IMR-90 (cell line): Measurements from ENCODE around the gene CLEC20A. TPM values are rescaled to one million over a fixed set of nuclear protein-coding genes. Genes with fewer than 3 reads are reported as not detected.

Source experiments
- ATAC-seq: fragments of 200-7000 bp; cut with Tn5 transposase; 2 replicates; pipeline ENCODE4 v1.9.1; 2020; ENCODE audit warnings: low read depth, mild to moderate bottlenecking, moderate library complexity
- BruUV-seq: library from RNA; stranded (reverse); fragments of 400-500 nt; replicated peaks from 2 replicates; lab custom pipeline; 2021; lab: Mats Ljungman, UMichigan
- CTCF ChIA-PET: fragments of 300-600 bp; formaldehyde crosslinking; extraction: SDS; loops from one replicate; lab custom pipeline; 2021; ENCODE audit warnings: antibody characterized with exemption; lab: Yijun Ruan, JAX
- POLR2A ChIA-PET: fragments of 300-600 bp; sonication (Branson Sonifier 250); formaldehyde crosslinking; loops from one replicate; lab custom pipeline; 2022; ENCODE audit warnings: antibody characterized with exemption; ENCODE audit not compliant: unreplicated experiment; lab: Charles Lee
- DNase-seq: peaks from one replicate; pipeline ENCODE4 v3.0.0; 2013
- H2AFZ ChIP-seq: replicated peaks from 2 replicates; pipeline ENCODE3; 2013; ENCODE audit warnings: low read length, mild to moderate bottlenecking; ENCODE audit not compliant: poor library complexity
- H2AK5ac ChIP-seq: 2 replicates; pipeline ENCODE4 v1.6.1; 2013; ENCODE audit warnings: low read depth, low read length, inconsistent platforms
- H2AK9ac ChIP-seq: replicated peaks from 2 replicates; pipeline ENCODE3; 2013; ENCODE audit warnings: mild to moderate bottlenecking, low read depth, low read length, moderate library complexity; ENCODE audit not compliant: poor library complexity
- H2BK120ac ChIP-seq: 2 replicates; pipeline ENCODE4 v1.6.1; 2013; ENCODE audit warnings: low read depth, low read length, inconsistent platforms
- H2BK15ac ChIP-seq: 3 replicates; pipeline ENCODE4 v1.6.1; 2013; ENCODE audit warnings: low read depth, low read length, inconsistent platforms
- H2BK20ac ChIP-seq: 2 replicates; pipeline ENCODE4 v1.6.1; 2013; ENCODE audit warnings: low read depth, mild to moderate bottlenecking, inconsistent platforms, low read length, moderate library complexity
- H2BK5ac ChIP-seq: 2 replicates; pipeline ENCODE4 v1.6.1; 2013; ENCODE audit warnings: mild to moderate bottlenecking, low read depth, low read length, inconsistent platforms; ENCODE audit not compliant: poor library complexity, severe bottlenecking
- H3K14ac ChIP-seq: replicated peaks from 2 replicates; pipeline ENCODE4 v1.6.1; 2013; ENCODE audit warnings: low read depth, low read length, inconsistent platforms
- H3K18ac ChIP-seq: 2 replicates; pipeline ENCODE4 v1.6.1; 2013; ENCODE audit warnings: low read depth, low read length, control low read depth
- H3K23ac ChIP-seq: 2 replicates; pipeline ENCODE4 v1.6.1; 2013; ENCODE audit warnings: low read depth, low read length, inconsistent platforms
- H3K27ac ChIP-seq: 2 replicates; pipeline ENCODE4 v1.5.1; 2013; ENCODE audit warnings: mild to moderate bottlenecking, control low read depth, low read length; ENCODE audit not compliant: insufficient read depth
- H3K27me3 ChIP-seq: 2 replicates; pipeline ENCODE4 v1.6.1; 2013; ENCODE audit warnings: low read length; ENCODE audit not compliant: control insufficient read depth, insufficient read depth
- H3K36me3 ChIP-seq: 2 replicates; pipeline ENCODE4 v1.6.1; 2013; ENCODE audit warnings: low read length, mixed read lengths; ENCODE audit not compliant: control insufficient read depth, insufficient read depth
- H3K4ac ChIP-seq: 2 replicates; pipeline ENCODE4 v1.6.1; 2013; ENCODE audit warnings: low read depth, low read length, inconsistent platforms
- H3K4me1 ChIP-seq: 2 replicates; pipeline ENCODE4 v1.6.1; 2013; ENCODE audit warnings: low read length, mixed read lengths; ENCODE audit not compliant: control insufficient read depth, insufficient read depth
- H3K4me2 ChIP-seq: 2 replicates; pipeline ENCODE4 v1.6.1; 2013; ENCODE audit warnings: low read depth, mild to moderate bottlenecking, control low read depth, low read length, moderate library complexity
- H3K4me3 ChIP-seq: 2 replicates; pipeline ENCODE4 v1.5.1; 2013; ENCODE audit warnings: low read depth, mild to moderate bottlenecking, control low read depth, low read length, moderate library complexity; ENCODE audit not compliant: insufficient read depth
- H3K56ac ChIP-seq: 2 replicates; pipeline ENCODE4 v1.6.1; 2013; ENCODE audit warnings: low read length, inconsistent platforms; ENCODE audit not compliant: insufficient read depth; ENCODE audit errors: extremely low read depth
- H3K79me1 ChIP-seq, 2 experiments: 2 replicates each; pipeline ENCODE4 v1.6.1; 2013; ENCODE audit warnings: low read length in 2 of 2, inconsistent platforms in 1 of 2, low read depth in 1 of 2
- H3K9ac ChIP-seq: 2 replicates; pipeline ENCODE4 v1.6.1; 2013; ENCODE audit warnings: low read depth, low read length, control low read depth
- H3K9me1 ChIP-seq: 2 replicates; pipeline ENCODE4 v1.6.1; 2013; ENCODE audit warnings: low read length, inconsistent platforms; ENCODE audit not compliant: insufficient read depth
- H3K9me3 ChIP-seq: 2 replicates; pipeline ENCODE4 v1.6.1; 2013; ENCODE audit warnings: low read length; ENCODE audit not compliant: control insufficient read depth, insufficient read depth
- H4K20me1 ChIP-seq: 2 replicates; pipeline ENCODE4 v1.6.1; 2013; ENCODE audit warnings: low read length, inconsistent platforms; ENCODE audit not compliant: insufficient read depth
- H4K5ac ChIP-seq: 2 replicates; pipeline ENCODE4 v1.6.1; 2013; ENCODE audit warnings: mild to moderate bottlenecking, low read depth, low read length, control low read depth
- H4K8ac ChIP-seq, 2 experiments: 2 replicates each; pipeline ENCODE4 v1.6.1; 2013; ENCODE audit warnings: low read depth in 2 of 2, low read length in 2 of 2, control low read depth in 1 of 2, inconsistent platforms in 1 of 2
- H4K91ac ChIP-seq: 2 replicates; pipeline ENCODE4 v1.6.1; 2013; ENCODE audit warnings: low read depth, low read length, inconsistent platforms; ENCODE audit not compliant: insufficient read depth
- BHLHE40 ChIP-seq: fragments of 150-350 bp; IDR thresholded peaks from 2 replicates; pipeline ENCODE4 v1.6.1; 2016; ENCODE audit warnings: mild to moderate bottlenecking, low read depth, low read length
- CEBPB ChIP-seq: IDR thresholded peaks from 2 replicates; pipeline ENCODE4 v1.6.1; 2012; ENCODE audit warnings: low read depth, low read length, improper control_type of control experiment
- CTCF ChIP-seq: conservative IDR thresholded peaks from 2 replicates; pipeline ENCODE4 v1.5.1; 2012; ENCODE audit warnings: mild to moderate bottlenecking, low read depth, low read length, improper control_type of control experiment
- ELK1 ChIP-seq: fragments of 150-350 bp; IDR thresholded peaks from 2 replicates; pipeline ENCODE4 v1.6.1; 2016; ENCODE audit warnings: low read depth, mild to moderate bottlenecking, low read length, moderate library complexity, borderline replicate concordance
- FOS ChIP-seq: fragments of 150-350 bp; IDR thresholded peaks from 2 replicates; pipeline ENCODE4 v1.6.1; 2016; ENCODE audit warnings: low read depth, low read length
- NFE2L2 ChIP-seq: fragments of 150-350 bp; IDR thresholded peaks from 2 replicates; pipeline ENCODE4 v1.6.1; 2016; ENCODE audit warnings: low read depth, mild to moderate bottlenecking, low read length
- POLR2A ChIP-seq: IDR thresholded peaks from 2 replicates; pipeline ENCODE4 v1.6.1; 2012; ENCODE audit warnings: mild to moderate bottlenecking, low read depth, low read length
- RCOR1 ChIP-seq: IDR thresholded peaks from 2 replicates; pipeline ENCODE4 v1.6.1; 2012; ENCODE audit warnings: mild to moderate bottlenecking, low read length, improper control_type of control experiment; ENCODE audit not compliant: insufficient replicate concordance
- RFX5 ChIP-seq: IDR thresholded peaks from 2 replicates; pipeline ENCODE4 v1.8.0; 2012; ENCODE audit warnings: low read depth, mild to moderate bottlenecking, low read length, moderate library complexity
- SMC3 ChIP-seq: fragments of 150-350 bp; IDR thresholded peaks from 2 replicates; pipeline ENCODE4 v1.6.1; 2016; ENCODE audit warnings: low read depth, mild to moderate bottlenecking, antibody characterized with exemption, low read length, moderate library complexity
- USF2 ChIP-seq: fragments of 150-350 bp; IDR thresholded peaks from 2 replicates; pipeline ENCODE4 v1.6.1; 2017; ENCODE audit warnings: mild to moderate bottlenecking, antibody characterized with exemption, low read length, low read depth
- WGBS, 2 experiments: methylation state at CpG; one replicate each; pipeline versions ENCODE4 v1.1.5 to v1.1.7; 2013; ENCODE audit warnings: missing lambda C conversion rate in 2 of 2; ENCODE audit not compliant: insufficient read length in 1 of 2; ENCODE audit errors: extremely low coverage in 2 of 2; 5-methylcytosine and 5-hydroxymethylcytosine counted together
- dilution Hi-C: fragments of 300-500 bp; cut with HindIII; formaldehyde crosslinking; loops from one replicate; pipeline ENCODE4 v1.14.3; 2018; ENCODE audit warnings: low sequenced_read_pairs; ENCODE audit not compliant: unreplicated experiment
- in situ Hi-C: fragments of 300-500 bp; cut with MboI; formaldehyde crosslinking; loops from 3 replicates; pipeline ENCODE4 v1.14.3; 2019; ENCODE audit warnings: low sequenced_read_pairs, inconsistent platforms, mixed read lengths
- intact Hi-C: fragments of 100-400 bp; cut with micrococcal nuclease; formaldehyde crosslinking; loops from 2 replicates; pipeline ENCODE4 v1.10.0; 2022
- polyA plus RNA-seq, 3 experiments: library from polyadenylated mRNA; depleted of rRNA; stranded (reverse); fragments of >200 nt; gene quantifications; 2 replicates each; pipeline ENCODE4 v1.2.3, GENCODE V29; 2012; ENCODE audit warnings: low replicate concordance in 1 of 3
- total RNA-seq: library from RNA; depleted of rRNA; stranded (reverse); fragments of >200 nt; gene quantifications from 2 replicates; pipeline ENCODE4 v1.2.3, GENCODE V29; 2012

CLEC20A gene
- total and polyA plus RNA-seq, 2 of the 4 experiments (the other 2 are of a cell fraction), result not detected

DNA sequence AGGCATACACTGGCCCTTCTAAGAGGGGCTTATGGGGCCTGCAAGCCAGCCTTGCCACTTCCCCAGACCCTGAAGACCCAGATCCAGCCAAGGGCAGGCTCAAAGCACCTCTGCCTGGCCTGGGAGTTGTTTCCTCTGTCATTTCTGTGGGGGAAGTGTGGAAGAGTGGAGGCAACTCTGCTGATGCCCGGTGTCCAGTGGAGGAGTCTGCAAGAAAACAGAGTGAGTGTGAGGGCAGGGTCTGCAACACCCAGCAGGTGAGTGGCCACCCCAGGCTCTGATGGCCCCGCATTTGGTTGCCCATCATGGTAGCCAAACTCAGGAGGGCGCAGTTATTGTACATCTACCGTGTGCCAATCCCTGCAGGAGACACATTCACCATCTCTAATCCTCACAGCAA is 8.4 kb downstream of the CLEC20A start:
- 89% methylated on average over 3 of the region's 4 CpGs; no CpG with 5 or more reads in 1 of the 2 experiments for WGBS, 2 experiments
- Histone ChIP-seq H3K4me1 (no peaks in the 10 kb centered on the region), H3K9me1 (no peaks in the 10 kb centered on the region), H4K8ac (no peak overlapping the region), H3K4me2 (no peak overlapping the region), H3K23ac (no peak overlapping the region), H3K9me3 (no peaks in the 10 kb centered on the region), H4K20me1 (no peaks in the 10 kb centered on the region), H3K36me3 (no peaks in the 10 kb centered on the region), H3K9ac (no peak overlapping the region), H3K27me3 (peaks cover 5% of the 10 kb centered on the region; the same call in 1 of the 2 replicates), H2AK5ac (no peak overlapping the region), H3K4ac (no peak overlapping the region), H2AK9ac (no peak overlapping the region), H3K18ac (no peak overlapping the region), H2AFZ (no peak overlapping the region), H2BK20ac (no peak overlapping the region), H2BK120ac (no peak overlapping the region), H4K91ac (no peak overlapping the region), H3K14ac (no peak overlapping the region), H3K27ac (no peak overlapping the region), H3K4me3 (no peak overlapping the region), H4K5ac (no peak overlapping the region), H3K56ac (no peak overlapping the region), H3K79me1 (no peaks in the 10 kb centered on the region), H2BK15ac (no peak overlapping the region), H2BK5ac (no peak overlapping the region)
- in situ Hi-C loops (no loop called here), dilution Hi-C loops (no loop called here), intact Hi-C loops (no loop called here)
- BruUV-seq, result no TSS peak
- TF ChIP-seq ELK1 (no peak), USF2 (no peak), RFX5 (no peak), NFE2L2 (no peak), POLR2A (no peak), FOS (no peak), CEBPB (no peak), BHLHE40 (no peak), RCOR1 (no peak), CTCF (no peak), SMC3 (no peak)
- CTCF ChIA-PET, result interaction anchor here (0.7 kb wide), 1 partner anchor 44 kb away, joined by 3 read pairs; no protein-coding TSS in a partner anchor
- ATAC-seq, result no peak
- no peak for DNase-seq
- POLR2A ChIA-PET, result no interaction called here
